GM23248 (cell line): Measurements from ENCODE around the gene TNP2.

Source experiments
- EZH2 ChIP-seq: fragments of 200-600 bp; sonication (generic); IDR thresholded peaks from 2 replicates; pipeline ENCODE4 v1.6.1; 2018; ENCODE audit warnings: antibody characterized with exemption, mild to moderate bottlenecking; ENCODE audit not compliant: insufficient read depth, poor library complexity, severe bottlenecking
- EZH2phosphoT487 ChIP-seq: fragments of 200-600 bp; sonication (generic); IDR thresholded peaks from 2 replicates; pipeline ENCODE4 v1.6.1; 2018; ENCODE audit warnings: antibody characterized with exemption, moderate library complexity, mild to moderate bottlenecking, low read depth; ENCODE audit not compliant: insufficient read depth

DNA sequence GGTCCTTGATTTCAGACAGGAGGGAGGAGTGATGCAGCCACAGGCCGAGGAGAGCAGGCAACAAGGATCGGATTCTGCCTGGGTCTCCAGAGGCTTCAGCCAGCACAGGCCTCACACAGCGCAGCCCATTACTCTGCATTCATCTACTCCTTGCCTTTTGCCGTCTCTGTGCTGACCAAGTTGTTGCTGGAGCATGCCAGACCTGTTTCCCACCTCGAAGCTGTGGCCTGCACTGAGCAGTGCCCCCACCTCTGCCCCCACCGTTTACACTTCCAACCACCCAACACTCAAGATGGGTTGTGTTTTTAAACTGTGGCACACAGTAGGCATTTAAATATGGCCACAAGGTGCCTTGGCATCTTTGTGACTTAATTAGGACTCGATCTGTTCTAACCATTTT, 5.8 kb upstream of the TNP2 start:
- TF ChIP-seq EZH2, result no peak
- no peak for TF ChIP-seq EZH2phosphoT487
